ENCODE results near the gene ZSCAN26. TPM values are rescaled to one million over a fixed set of nuclear protein-coding genes. Genes with fewer than 3 reads are reported as not detected.
"Not testable (repeated sequence)": the region's sequence is repeated elsewhere in the genome, so short reads cannot be mapped to it uniquely, and the experiment has no call there.

Gene ZSCAN26
- total RNA-seq, 1 experiment from 2014 or later: 14.5 TPM

- no peak for DNase-seq (ENCODE audit: low read depth)
These were observed 12.8 kb upstream of the ZSCAN26 start for GRCh38 chr6:28254121-28254519.

DNA sequence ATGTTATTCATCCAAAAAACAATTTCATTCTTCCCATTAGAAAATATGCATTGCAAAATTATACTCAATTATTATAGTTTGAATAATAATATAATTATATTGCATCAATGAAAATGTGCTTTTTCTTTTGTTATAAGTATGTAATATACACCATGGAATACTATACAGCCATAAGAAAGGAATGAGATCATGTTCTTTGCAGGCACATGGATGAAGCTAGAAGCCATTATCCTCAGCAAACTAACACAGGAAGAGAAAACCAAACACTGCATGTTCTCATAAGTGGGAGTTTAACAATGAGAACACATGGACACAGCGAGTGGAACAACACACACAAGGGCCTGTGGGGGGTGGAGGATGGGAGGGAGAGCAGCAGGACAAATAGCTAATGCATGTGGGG, 9.9 kb upstream of the ZSCAN26 start:
- DNase-seq (ENCODE audit: low read depth): no peak

GRCh38 chr6:28258877-28259777, 7.8 kb upstream of the ZSCAN26 start, which contains the start of gene NKAPL:
NKAPL (plus strand) TSS chr6:28259297; CDS start chr6:28259372, 75 bp downstream.
- DNase-seq (ENCODE audit: low read depth): no peak

DNA sequence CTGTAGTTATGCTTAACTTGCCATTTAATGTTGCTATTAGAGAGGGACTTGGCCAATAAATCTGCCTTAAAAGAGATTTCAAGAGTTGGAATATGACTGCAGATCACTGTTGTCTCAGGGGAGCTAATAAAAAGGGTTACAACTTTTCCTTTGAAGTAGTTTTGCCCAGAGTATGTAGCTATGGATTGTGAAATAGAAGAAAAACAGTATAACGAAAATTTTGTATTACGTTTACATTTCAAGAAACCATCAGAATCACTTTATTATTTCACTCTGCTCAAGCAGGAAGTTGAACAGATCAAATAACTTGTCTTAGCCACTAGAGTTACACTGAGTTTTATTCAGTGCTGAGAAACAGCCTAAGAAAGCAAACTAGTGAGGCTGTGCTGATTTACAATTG, 3.0 kb upstream of the ZSCAN26 start:
- no peak for DNase-seq (ENCODE audit: low read depth)

GRCh38 chr6:28264834-28265401, 2.0 kb upstream of the ZSCAN26 start:
- no peak for DNase-seq (ENCODE audit: low read depth)

DNA sequence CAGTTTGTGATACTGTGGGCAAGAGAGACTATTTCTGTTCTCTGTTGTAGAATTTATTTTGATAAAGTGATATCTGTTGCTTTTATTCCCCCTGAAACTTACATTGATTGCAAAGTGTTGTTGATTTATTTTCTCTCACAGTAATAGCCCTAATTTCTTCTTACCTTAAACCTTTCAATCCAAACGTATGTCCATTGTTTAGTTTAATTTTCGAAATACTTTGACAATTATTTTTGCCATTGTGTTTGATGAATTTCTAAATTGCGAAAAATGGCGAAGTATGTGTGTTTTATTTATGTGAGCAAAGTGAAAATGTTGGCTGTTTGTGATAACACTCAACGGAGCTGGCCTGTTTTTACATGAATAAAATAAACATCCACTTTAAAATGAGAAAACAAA, 381 bp upstream of the ZSCAN26 start:
- DNase-seq (ENCODE audit: low read depth): no peak

DNA sequence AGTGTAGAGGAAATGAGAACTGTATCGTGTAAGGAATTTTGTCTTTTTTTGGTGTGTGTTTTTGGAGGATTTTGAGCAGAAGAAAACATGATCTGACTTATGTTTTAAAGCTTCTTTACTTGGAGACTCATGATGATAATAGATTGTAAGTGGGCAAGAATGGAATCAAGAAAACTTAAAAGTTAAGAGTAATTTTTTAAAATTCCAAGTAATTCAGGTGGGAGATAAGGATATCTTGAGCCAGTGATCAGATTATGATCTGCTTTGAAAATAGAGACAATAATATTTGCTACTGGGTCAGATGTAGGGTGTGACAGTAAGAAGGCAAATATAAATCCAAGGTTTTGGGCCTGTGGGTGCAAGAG, 734 bp downstream of the ZSCAN26 start:
- no peak for DNase-seq (ENCODE audit: low read depth)

- DNase-seq (ENCODE audit: low read depth): peak; percentile 90
These were observed 2.5 kb downstream of the ZSCAN26 start for GRCh38 chr6:28269492-28269891.

- DNase-seq (ENCODE audit: low read depth): no peak
These were observed 7.9 kb downstream of the ZSCAN26 start for GRCh38 chr6:28274888-28275287.

DNA sequence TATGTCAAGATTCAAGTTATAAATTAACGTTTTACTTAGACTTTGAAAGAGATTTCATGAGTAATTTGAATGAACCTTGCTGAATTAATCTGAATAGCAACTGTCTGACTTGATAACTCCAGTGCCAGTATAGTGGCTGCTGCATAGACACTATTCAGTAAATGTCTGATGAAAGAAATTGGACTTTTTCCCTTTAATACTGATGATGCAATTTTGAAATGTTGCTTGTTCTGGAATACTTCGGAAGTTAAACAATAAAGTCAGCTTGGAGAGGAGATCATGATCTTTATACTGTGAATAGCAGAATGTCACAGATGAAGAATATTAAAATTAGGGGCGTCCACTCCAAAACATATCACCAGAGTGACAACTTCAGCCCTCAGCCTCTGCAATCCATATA, 10.8 kb downstream of the ZSCAN26 start:
- no peak for DNase-seq (ENCODE audit: low read depth)

DNA sequence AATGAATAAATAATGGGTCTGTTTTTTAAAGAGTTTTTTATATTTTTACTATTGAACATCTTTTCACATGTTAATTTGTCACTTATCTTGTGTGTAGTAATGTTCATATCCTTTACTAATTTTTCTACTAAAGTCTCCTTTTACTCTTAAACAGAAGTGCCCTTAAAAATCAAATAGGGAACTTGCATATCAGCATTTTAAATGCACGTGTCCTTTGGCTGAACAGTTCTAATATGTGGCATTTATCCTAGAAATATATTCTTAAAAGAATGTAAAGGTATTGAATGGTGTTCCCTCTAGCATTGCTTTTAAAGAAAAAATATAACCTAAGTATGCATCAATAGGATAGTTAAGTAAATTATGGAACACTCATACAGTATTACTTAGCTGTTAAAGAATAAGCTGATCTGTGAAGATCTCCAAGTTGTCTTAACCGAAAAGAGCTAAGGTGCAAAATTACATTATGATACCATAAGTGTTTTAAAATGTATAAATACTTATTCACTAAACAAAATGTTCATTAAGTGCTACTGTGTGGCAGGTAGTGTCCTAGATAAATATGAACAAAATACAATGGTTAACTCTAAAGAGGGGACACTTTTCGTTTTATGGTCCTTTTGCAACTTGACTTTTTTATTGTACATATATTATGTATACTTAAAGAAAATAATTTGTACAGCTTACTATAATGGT, 13.8 kb downstream of the ZSCAN26 start:
- no peak for DNase-seq (ENCODE audit: low read depth)

- peak; percentile 74 for DNase-seq (ENCODE audit: low read depth)
These were observed 14.5 kb downstream of the ZSCAN26 start, which contains the start of gene PGBD1 for GRCh38 chr6:28281288-28282064. PGBD1 (plus strand) TSS chr6:28281572; CDS start chr6:28283814, 2,242 bp downstream.

- DNase-seq (ENCODE audit: low read depth): no peak
These were observed 16.0 kb downstream of the ZSCAN26 start for GRCh38 chr6:28282926-28283325.

GRCh38 chr6:28291573-28291972, 24.6 kb downstream of the ZSCAN26 start:
- no peak for DNase-seq (ENCODE audit: low read depth)

- no peak for DNase-seq (ENCODE audit: low read depth)
These were observed 28.4 kb downstream of the ZSCAN26 start for GRCh38 chr6:28295326-28295725.

DNA sequence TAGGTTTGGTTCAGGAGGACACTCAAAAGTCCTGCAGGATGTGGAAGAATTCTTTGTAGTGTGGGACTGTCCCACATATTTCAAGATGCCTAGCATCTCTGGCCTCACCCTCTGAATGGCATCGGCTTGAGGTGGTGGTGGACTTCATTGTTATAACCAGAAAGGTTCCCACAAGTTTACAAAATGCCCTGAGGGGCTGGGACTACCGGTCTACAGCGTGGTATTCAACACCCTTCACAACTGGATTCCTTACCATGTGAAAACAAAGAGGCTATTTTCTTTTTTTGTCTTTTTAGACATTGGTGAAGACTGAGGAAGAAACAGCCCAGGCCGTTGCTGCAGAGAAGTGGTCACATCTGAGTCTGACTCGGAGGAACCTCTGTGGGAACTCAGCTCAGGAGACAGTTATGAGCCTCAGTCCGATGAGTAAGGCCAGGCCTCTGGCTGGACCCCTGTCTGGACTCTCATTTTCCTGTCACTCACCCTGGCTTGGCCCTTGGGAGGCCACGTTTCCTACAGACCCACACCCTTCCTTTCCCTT, 29.6 kb downstream of the ZSCAN26 start:
- no peak for DNase-seq (ENCODE audit: low read depth)

DNA sequence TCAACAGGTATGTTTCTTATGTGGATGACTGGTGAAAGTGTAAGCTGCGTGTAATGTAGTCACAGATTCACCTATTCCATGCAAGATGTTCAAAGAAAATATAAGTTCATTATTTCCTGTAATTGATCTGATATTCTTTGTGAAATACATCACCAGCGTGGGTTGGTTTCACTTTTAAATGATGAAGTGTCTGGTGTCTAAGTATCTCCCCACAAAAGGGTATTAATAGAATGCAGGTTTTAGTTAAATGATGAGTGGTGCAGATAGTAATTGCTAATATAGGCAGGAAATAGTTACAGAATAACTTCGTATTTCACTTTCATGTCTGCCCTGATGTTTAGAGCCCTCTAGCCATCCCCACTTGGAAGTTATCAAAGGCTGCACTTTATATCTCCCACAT, 36.6 kb downstream of the ZSCAN26 start:
- DNase-seq (ENCODE audit: low read depth): no peak

DNA sequence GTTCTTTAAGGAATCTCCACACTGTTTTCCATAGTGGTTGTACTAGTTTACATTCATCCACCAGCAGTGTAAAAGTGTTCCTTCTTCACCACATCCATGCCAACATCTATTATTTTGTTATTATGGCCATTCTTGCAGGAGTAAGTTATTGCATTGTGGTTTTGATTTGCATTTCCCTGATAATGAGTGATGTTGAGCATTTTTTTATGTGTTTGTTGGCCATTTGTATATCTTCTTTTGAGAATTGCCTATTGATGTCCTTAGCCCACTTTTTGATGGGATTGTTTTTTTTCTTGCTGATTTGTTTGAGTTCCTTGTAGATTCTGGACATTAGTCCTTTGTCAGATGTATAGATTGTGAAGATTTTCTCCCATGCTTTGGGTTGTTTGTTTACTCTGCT, 39.4 kb downstream of the ZSCAN26 start:
- DNase-seq (ENCODE audit: low read depth): not testable (repeated sequence)

- DNase-seq (ENCODE audit: low read depth): no peak
These were observed 44.3 kb downstream of the ZSCAN26 start for GRCh38 chr6:28311139-28311823.

DNA sequence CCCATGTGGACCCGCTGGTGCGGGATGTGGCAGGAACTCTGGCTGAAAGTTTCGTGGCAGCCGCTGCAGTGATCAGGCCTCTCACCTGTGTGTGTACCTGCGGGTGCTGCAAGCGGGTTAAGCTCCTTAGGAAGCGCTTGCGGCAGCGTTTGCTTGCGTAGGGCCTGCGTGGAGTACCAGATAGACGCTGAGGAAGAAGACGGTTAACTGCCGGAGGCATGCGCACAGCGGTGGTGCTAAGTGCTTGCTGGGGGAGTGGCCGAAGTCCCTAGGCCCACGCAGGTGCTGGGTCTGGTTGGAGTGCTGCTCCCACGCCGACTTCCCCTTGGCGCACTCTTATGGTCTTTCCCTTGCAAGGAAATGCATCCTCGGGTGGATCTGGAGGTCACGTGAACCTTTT, 46.0 kb downstream of the ZSCAN26 start:
- DNase-seq (ENCODE audit: low read depth): no peak

GRCh38 chr6:28315628-28316027, 48.7 kb downstream of the ZSCAN26 start:
- no peak for DNase-seq (ENCODE audit: low read depth)

Data from HT1080 (cell line).